ENCODE results near the gene RPL4. TPM values are rescaled to one million over a fixed set of nuclear protein-coding genes. Genes with fewer than 3 reads are reported as not detected.
A peak's percentile ranks its signal among the peaks of the same experiment; 100 is the strongest.

Gene RPL4
- total and polyA plus RNA-seq, 9 of the 15 experiments (the other 6 are each of a cell fraction or from before 2014, with no cell fraction given), result 2,055 to 7,760 (median 5,069) TPM

DNA sequence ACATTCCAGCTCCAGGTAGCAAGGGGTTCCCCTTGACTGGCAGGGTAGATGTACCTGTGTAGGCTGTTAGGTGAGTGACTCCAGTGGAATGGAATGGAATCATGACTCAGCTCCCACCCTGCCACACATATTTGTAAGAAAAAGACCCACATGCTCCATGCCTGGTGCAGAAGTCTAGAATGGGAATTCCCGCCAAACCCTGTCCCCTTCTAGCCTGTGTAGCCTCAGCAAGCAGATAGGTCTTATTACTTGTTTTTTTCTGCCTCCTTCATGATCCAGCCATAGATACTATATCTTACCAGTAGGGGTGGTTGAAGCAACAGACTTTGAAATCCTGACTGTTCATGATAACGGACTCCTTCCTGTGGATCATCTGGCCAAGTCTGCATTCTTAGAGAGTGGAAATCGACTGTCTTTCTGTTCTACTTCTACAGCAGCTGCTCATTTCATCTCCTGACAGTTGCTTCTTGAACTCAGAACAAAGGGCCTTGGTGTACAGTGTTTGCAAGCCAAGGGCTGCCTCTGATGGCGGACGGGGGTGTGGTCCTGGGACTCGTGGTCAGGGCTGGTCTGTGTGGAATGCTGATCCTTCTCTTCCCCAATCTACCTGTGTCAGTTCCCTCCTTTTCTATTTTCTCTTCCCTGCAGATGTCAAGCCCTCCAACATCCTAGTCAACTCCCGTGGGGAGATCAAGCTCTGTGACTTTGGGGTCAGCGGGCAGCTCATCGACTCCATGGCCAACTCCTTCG is 23.4 kb downstream of the RPL4 start (continued):
- TF ChIP-seq TEAD4 (IDR thresholded peaks at IDR 0.05; ENCODE audit: low read length) (peak; percentile 86), TEAD4 (CRISPR knock-in tag; IDR thresholded peaks at IDR 0.05; ENCODE audit: borderline replicate concordance) (no peak), ZNF253 (CRISPR knock-in tag; conservative IDR thresholded peaks at IDR 0.05) (no peak), POLR2AphosphoS2 (IDR thresholded peaks at IDR 0.05; ENCODE audit: low read length) (no peak), ZNF24 (IDR thresholded peaks at IDR 0.05) (no peak), ETV6 (IDR thresholded peaks at IDR 0.05; ENCODE audit: borderline replicate concordance in 1 of 2, low read depth in 2 of 2, low read length in 1 of 2) (no peak), ETV6 (CRISPR knock-in tag; IDR thresholded peaks at IDR 0.05; ENCODE audit: borderline replicate concordance) (no peak), NELFE (IDR thresholded peaks at IDR 0.05; ENCODE audit: insufficient read depth, insufficient read length) (no peak), POU5F1 (IDR thresholded peaks at IDR 0.05; ENCODE audit: borderline replicate concordance, low read depth, low read length, partially characterized antibody) (no peak), ZNF766 (CRISPR knock-in tag; conservative IDR thresholded peaks at IDR 0.05) (no peak), ZNF121 (CRISPR knock-in tag; conservative IDR thresholded peaks at IDR 0.05) (no peak), ZNF354B (CRISPR knock-in tag; IDR thresholded peaks at IDR 0.05) (no peak), HNRNPUL1 (IDR thresholded peaks at IDR 0.05; ENCODE audit: low read length) (no peak), CBFA2T3 (IDR thresholded peaks at IDR 0.05) (peak; percentile 93), NCOA1 (IDR thresholded peaks at IDR 0.05; ENCODE audit: low read depth) (peak; percentile 42; the same call in 1 of the 2 replicates), U2AF1 (optimal IDR thresholded peaks at IDR 0.05; ENCODE audit: low read depth, low read length) (no peak), GABPB1 (CRISPR knock-in tag; IDR thresholded peaks at IDR 0.05) (no peak), MAFF (IDR thresholded peaks at IDR 0.05; ENCODE audit: low read length) (no peak)
- TF ChIP-seq, protein P1, sequence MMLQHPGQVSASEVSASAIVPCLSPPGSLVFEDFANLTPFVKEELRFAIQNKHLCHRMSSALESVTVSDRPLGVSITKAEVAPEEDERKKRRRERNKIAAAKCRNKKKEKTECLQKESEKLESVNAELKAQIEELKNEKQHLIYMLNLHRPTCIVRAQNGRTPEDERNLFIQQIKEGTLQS (IDR thresholded peaks at IDR 0.05), result no peak
- TF ChIP-seq, protein P1 (CRISPR knock-in tag; conservative IDR thresholded peaks at IDR 0.05), result no peak
- TF ChIP-seq, protein P2, sequence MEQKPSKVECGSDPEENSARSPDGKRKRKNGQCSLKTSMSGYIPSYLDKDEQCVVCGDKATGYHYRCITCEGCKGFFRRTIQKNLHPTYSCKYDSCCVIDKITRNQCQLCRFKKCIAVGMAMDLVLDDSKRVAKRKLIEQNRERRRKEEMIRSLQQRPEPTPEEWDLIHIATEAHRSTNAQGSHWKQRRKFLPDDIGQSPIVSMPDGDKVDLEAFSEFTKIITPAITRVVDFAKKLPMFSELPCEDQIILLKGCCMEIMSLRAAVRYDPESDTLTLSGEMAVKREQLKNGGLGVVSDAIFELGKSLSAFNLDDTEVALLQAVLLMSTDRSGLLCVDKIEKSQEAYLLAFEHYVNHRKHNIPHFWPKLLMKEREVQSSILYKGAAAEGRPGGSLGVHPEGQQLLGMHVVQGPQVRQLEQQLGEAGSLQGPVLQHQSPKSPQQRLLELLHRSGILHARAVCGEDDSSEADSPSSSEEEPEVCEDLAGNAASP (IDR thresholded peaks at IDR 0.05), result no peak
- TF ChIP-seq, protein P3, sequence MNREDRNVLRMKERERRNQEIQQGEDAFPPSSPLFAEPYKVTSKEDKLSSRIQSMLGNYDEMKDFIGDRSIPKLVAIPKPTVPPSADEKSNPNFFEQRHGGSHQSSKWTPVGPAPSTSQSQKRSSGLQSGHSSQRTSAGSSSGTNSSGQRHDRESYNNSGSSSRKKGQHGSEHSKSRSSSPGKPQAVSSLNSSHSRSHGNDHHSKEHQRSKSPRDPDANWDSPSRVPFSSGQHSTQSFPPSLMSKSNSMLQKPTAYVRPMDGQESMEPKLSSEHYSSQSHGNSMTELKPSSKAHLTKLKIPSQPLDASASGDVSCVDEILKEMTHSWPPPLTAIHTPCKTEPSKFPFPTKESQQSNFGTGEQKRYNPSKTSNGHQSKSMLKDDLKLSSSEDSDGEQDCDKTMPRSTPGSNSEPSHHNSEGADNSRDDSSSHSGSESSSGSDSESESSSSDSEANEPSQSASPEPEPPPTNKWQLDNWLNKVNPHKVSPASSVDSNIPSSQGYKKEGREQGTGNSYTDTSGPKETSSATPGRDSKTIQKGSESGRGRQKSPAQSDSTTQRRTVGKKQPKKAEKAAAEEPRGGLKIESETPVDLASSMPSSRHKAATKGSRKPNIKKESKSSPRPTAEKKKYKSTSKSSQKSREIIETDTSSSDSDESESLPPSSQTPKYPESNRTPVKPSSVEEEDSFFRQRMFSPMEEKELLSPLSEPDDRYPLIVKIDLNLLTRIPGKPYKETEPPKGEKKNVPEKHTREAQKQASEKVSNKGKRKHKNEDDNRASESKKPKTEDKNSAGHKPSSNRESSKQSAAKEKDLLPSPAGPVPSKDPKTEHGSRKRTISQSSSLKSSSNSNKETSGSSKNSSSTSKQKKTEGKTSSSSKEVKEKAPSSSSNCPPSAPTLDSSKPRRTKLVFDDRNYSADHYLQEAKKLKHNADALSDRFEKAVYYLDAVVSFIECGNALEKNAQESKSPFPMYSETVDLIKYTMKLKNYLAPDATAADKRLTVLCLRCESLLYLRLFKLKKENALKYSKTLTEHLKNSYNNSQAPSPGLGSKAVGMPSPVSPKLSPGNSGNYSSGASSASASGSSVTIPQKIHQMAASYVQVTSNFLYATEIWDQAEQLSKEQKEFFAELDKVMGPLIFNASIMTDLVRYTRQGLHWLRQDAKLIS (CRISPR knock-in tag; IDR thresholded peaks at IDR 0.05), result no peak
